OCI-M2 (cell line): ENCODE measurements around the gene CYB5RL.
"Not testable (repeated sequence)": the region's sequence is repeated elsewhere in the genome, so short reads cannot be mapped to it uniquely, and the experiment has no call there.

ENCODE experiments used
- DNase-seq: peaks from one replicate; lab custom pipeline; 2025; ENCODE audit not compliant: unreplicated experiment; lab: John Stamatoyannopoulos, UW

CYB5RL gene, protein sequence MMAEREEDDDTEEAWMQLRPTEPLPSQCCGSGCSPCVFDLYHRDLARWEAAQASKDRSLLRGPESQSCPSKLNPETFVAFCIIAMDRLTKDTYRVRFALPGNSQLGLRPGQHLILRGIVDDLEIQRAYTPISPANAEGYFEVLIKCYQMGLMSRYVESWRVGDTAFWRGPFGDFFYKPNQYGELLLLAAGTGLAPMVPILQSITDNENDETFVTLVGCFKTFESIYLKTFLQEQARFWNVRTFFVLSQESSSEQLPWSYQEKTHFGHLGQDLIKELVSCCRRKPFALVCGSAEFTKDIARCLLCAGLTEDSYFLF

DNA sequence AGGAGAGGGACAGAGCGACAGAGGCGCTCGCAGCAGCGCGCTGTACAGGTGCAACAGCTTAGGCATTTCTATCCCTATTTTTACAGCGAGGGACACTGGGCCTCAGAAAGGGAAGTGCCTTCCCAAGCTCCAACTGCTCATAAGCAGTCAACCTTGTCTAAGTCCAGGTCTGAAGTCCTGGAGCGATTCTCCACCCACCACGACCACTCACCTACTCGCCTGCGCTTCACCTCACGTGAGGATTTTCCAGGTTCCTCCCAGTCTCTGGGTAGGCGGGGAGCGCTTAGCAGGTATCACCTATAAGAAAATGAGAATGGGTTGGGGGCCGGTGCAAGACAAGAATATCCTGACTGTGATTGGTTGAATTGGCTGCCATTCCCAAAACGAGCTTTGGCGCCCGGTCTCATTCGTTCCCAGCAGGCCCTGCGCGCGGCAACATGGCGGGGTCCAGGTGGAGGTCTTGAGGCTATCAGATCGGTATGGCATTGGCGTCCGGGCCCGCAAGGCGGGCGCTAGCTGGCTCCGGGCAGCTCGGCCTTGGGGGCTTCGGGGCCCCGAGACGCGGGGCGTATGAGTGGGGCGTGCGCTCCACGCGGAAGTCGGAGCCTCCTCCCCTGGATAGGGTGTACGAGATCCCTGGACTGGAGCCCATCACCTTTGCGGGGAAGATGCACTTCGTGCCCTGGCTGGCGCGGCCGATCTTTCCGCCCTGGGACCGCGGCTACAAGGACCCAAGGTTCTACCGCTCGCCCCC is at the start of gene CYB5RL, which contains the start of gene MRPL37:
Gene CYB5RL, minus strand, starts transcription at position 266 of the 754 bp plus-strand sequence. CDS start 4,414 bp downstream, outside the sequence.
Gene MRPL37, plus strand, starts transcription at position 403 of the 754 bp plus-strand sequence. Its CDS starts 77 bp downstream, at position 480.
- DNase-seq = peak; percentile 88

DNA sequence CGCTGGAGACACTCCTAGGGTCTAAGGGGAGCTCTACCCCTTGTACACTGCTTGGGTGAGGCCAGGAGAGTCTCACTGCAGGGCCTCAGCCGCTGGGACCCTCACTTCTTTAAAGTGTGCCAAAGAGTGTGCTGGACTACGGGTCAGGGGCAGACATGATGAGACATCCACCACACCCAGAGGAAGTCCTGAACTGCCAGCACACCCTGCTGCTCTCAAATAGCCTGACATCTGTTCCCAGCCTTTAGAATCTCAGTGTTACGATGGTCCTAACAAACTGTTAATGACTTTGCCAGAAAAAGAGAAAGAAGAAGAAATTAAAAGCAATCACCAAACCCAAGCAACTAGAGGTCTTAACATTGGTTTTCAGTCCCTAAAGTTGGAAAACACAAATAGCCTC is 49.1 kb upstream of the CYB5RL start:
- no peak for DNase-seq

DNA sequence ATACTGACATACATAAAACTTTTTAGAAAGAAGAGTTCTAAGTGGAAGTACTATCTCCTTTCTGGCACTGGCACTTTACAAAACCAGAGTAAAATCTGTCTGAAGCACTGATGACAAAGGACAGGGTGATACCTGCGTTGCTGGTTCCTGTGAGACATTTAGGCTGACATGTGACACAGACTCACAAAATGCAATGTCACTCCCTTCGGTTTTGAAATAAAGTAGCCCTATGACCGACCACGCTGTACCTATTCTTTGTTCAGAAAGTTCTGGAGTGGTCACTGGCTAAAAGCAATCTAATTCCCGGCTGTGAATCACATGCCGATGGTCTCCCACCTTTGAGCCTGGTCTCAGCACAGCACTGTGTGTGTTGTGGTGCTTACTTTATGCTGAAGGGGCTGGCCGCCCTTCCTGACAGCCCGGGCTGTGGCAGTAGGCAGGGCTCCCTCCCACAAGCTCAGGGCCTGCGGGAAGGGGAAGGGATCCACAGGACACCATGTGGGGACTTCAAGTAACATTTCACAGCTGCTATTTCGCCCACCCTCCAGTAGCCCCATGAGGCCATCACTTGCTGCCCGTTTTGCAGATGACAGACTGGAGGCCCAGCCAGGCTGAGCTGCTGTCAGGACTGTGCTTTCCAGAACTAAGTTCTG is 48.2 kb upstream of the CYB5RL start:
- DNase-seq = no peak

DNA sequence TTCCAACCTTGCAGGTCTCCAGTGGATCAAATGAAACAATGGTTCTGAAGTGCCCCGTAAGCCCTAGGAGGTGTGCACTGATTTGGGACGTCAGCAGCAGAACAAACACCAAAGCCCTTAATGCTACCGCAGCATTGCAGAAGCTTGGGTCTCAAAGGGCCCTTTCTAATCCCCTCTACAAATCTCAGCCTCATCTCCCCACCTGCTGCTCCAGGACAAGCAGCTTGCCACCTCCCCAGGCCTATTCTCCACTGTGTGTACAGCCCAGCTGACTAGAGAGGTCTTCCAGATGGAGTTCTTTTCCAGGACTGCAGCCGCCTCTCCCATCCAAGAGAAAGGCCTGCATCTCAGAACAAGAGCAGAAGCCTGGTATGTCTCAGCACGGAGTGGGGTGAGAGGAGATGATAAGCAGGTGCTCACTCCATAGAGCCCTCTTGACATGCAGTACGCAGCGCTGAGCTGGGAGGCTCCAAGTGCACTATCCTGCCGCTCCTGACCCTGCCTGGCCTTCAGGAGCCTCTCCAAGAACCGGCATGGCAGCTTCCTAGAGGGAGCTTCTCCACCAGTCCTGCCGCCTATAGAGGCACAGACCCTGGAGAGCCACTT is 46.4 kb upstream of the CYB5RL start:
- no peak for DNase-seq

DNA sequence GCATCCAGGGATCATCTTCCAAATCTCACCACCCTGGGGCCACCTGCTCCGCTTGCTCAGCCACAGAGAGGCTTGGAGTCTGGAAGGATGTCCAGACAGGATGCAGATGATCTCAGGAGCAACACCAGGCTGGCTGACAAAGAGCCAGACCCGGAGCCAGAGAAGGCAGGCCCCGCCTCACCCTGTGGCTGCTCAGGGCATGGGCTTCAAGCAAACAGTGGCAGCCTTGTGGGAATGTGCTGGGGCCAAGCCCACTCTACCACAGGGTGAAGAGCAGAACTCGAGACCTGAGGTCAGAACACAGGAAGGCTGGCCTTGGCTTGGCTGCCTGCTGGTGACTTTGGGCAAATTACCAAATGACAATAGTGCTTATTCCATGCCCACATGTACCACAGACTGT is 45.7 kb upstream of the CYB5RL start:
- no peak for DNase-seq

GRCh38 chr1:54244655-54245054 is 44.8 kb upstream of the CYB5RL start:
- DNase-seq = no peak

DNA sequence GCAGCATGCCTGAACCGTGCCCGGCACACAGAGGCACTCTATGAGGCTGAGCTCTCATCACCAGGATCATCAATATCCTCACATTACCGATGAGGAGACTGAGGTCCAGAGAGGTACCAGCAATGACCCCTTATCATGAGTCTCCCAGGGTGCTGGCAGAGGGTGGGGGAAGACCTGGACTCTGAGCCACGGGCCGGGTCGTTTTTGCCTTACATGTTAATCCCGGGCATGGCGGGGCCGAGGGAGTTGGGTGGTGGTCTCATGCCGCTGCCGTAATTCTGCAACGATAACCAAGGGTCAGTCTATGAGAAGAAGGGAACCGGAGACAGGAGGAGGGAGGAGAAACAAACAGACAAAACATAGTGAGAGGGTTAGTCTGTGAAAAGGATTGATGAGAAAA is 43.2 kb upstream of the CYB5RL start:
- no peak for DNase-seq

- DNase-seq = no peak
These were observed 41.5 kb upstream of the CYB5RL start for GRCh38 chr1:54241364-54241763.

- no peak for DNase-seq
These were observed 41.0 kb upstream of the CYB5RL start for GRCh38 chr1:54240741-54241335.

DNA sequence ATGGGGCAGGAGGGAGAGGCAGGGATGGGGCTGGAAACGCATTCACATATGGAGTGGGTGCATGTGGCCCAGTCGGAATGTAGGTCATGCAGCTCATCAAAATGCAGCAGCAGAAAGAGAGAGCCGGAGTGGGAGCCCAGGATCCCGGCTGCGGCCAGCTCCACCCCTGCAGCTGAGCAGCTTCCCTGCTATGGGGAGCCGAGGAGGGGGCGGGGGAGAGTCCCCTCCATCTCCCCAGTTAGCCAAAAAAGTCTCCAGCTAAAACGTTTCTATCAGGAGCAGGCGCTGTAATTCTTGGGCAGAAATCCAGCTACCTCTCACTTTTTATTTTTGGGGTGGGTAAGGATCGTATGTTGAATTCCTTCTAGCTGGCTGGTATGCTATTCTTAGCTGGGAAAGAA is 39.8 kb upstream of the CYB5RL start:
- no peak for DNase-seq

- DNase-seq = no peak
These were observed 39.2 kb upstream of the CYB5RL start for GRCh38 chr1:54239035-54239383.

DNA sequence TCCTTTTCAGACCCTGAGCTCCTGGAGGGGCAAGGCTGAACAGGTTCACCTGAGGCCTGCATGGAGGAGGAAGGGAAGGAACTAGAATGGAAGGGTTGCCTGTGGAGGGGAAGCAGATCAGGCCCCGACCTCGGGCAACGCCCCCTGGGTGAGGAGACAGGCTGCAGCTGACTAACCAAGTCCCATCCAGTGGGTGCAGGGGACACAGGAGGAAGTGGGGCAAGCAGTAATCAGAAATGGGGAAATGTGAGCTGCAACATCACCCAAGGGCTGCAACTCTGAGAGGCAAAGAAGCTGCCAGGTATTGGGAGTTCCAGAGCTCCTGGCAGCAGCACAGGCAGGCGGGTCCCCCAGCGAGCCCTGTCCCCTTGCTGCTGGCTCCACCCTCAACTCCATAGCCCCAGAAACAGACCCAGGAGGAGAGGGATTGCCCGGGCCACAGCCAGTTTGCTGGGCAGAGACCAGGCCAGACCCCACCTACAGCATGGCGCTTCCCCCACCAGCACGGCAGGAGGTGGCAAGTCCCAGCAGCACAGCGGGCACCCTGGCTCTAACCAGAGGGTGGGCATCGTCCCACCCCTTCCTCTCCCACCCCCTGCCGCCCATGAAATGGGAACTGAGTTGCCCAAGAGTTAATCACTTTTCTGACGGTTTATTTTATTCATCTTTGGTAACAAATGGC is 38.7 kb upstream of the CYB5RL start:
- no peak for DNase-seq

DNA sequence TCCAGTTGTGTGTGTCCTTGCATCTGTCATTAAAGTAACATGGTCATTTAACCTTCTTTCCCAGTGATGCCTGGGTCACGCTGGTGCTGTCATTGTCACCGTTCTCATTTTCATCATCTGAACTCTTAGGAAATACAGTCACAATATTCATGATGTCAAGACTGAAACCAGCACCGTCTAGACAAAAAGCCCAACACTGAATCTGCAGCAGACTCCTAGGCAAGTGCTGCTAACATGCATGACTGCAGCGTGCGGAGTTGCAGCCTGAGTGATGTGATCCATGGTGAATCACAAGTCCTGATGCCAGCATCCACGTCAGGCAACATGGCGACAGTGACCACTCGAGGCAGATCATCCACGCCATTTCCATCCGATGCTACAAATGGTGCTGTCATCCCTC is 37.8 kb upstream of the CYB5RL start:
- DNase-seq = no peak

DNA sequence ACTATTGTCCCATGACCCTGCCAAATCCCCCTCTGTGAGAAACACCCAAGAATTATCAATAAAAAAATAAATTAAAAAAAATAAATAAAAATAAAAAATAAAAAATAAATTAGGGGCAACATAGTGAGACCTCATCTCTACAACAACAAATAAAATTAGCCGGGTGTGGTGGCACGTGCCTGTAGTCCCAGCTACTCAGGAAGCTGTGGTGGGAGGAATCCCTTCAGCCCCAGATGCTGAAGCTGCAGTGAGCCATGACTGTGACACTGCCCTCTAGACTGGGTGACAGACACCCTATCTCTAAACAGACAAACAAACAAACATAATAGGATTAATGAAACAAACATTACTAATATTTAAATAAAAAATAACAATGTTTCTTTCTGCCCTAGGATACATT is 34.5 kb upstream of the CYB5RL start:
- no peak for DNase-seq

DNA sequence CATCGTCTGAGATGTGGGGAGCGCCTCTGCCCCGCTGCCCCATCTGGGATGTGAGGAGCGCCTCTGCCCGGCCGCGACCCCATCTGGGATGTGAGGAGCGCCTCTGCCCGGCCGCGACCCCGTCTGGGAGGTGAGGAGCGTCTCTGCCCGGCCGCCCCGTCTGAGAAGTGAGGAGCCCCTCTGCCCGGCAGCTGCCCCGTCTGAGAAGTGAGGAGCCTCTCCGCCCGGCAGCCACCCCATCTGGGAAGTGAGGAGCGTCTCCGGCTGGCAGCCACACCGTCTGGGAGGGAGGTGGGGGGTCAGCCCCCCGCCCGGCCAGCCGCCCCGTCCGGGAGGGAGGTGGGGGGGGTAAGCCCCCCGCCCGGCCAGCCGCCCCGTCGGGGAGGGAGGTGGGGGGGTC is 33.4 kb upstream of the CYB5RL start:
- DNase-seq = not testable (repeated sequence)

DNA sequence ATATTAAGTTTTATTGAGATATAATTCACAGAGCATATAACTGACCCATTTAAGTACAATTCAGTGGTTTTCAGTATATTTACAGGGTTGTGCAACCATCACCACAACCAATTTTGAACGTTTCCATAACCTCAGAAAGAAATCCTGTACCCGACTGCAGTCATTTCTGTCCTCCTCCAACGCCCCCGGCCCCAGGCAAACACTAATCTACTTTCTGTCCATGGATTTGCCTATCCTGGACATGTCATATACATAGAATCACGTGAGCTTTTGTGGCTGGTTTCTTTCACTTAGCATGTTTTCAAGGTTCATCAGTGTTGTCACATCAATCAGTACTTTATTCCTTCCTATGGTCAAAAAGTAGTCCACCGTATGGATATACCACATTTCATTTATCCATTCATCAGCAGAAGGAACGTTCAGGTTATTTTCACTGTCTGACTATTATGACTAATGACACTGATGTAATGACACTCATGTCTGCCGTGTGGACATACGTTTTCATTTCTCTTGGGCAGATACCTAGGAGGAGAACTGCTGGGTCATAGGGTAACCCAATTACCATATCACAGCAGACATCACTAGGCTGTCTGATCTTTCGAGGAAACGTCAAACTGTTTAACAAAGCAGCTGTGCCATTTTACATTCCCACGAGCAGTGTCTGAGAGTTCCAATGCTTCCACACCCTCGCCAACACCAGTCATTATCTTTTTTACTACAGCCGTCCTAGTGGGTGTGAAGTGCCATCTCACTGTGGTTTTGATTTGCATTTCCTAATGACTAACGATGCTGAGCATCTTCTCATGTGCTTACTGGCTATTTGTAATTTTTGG is 30.9 kb upstream of the CYB5RL start:
- no peak for DNase-seq

DNA sequence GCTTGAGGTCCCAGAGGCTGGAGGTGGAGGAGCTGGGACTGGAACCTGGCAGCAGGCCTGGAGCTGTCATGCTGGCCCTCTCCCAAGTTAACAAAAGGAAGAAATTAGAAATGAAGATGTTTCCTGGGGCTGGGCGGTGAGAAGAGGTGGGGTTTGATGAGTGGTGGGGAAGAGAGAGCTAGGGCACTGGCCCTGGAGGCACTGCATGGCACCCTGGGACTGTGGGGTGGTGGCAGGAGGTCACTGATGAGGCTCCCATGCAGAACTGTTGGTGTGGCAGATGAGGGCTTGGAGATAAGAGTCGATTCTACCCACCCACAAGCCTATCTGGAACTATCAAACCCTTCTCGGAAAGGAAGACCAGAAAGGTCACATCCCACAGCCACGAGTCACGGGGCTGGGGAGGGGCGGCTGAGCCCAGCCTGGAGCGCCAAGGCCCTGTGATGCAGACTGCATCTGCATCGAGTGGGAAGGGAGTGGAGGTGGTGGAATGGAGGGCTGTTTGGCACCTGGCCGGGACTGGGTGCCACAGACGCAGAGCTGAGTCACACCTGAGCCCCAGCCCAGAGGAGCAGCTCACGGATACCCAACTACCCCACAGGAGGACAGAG is 29.6 kb upstream of the CYB5RL start:
- no peak for DNase-seq

DNA sequence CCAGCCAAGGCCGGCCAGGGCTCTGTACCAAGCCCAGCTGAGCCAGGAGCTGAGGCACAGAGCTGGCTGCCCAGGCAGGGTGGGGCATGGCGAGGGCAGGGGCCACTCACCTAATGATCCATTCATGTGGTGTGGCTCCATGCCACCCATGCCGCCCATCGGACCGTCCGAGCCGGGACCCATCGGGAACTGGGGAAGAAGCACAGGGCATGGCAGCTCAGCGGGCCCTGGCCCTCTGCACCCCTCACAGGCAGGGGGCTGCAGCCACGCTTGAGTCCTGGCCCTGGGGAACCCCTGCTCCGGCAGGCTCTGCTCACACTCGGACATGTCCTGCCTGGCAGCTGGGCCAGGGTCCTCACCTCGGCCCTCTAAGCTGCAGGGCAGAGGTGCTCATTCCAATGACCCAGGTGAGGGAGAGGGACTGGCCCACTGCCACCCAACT is 28.8 kb upstream of the CYB5RL start:
- no peak for DNase-seq

DNA sequence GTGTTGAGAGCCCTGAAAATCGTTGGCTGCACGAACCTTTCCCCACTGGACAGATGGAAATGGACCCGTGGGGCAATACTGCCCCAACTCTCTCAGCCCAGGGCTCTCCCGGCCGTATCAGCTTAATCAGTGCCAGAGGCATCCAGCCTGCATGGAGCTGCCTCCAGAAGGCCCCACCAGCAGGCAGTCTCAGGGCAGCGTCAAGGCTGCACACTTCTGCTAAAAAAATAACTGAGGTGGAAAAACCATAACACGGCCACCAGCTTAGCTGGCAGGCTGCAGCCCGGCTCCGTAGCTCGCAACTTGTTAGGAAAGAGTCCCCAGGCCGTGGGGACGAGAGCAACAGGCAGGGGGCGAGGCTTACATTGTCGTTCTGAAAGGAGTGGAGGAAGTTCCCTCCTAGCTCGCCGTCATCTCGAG is 28.1 kb upstream of the CYB5RL start:
- no peak for DNase-seq
